Gastroesophageal sphincter (tissue), 3 donors: Measurements from ENCODE around the gene MEX3C.

Experiments
- CTCF ChIP-seq, 4 experiments: fragments of 200-600 bp in 2 of 4; fragments of 450-650 bp in 2 of 4; sonication (generic) in 1 of 4; IDR thresholded peaks; one replicate each; pipeline ENCODE4 v1.5.1; 2017 to 2019; ENCODE audit warnings: antibody characterized with exemption in 4 of 4, mild to moderate bottlenecking in 2 of 4, moderate library complexity in 2 of 4
- POLR2A ChIP-seq, 2 donors: fragments of 450-650 bp; IDR thresholded peaks; one replicate each; pipeline ENCODE4 v1.6.1; 2017; ENCODE audit warnings: antibody characterized with exemption in 2 of 2, mild to moderate bottlenecking in 2 of 2, moderate library complexity in 1 of 2

- TF ChIP-seq CTCF (IDR thresholded peaks at IDR 0.05) (no peak), POLR2A (IDR thresholded peaks at IDR 0.05) (no peak)
Measured at GRCh38 chr18:51192696-51193095, 4.8 kb downstream of the MEX3C start.
